HepG2 (cell line): ENCODE data around the gene ELAC2.

ENCODE experiments used
- ASH2L ChIP-seq: fragments of 300-600, 200-600 bp; sonication (generic); IDR thresholded peaks from 2 replicates; pipeline ENCODE4 v1.7.0; 2017; ENCODE audit warnings: low read depth, mild to moderate bottlenecking, moderate library complexity, mixed read lengths, low read length; ENCODE audit not compliant: insufficient read length
- CTCF ChIP-seq: sonication (generic); formaldehyde crosslinking; IDR thresholded peaks from 2 replicates; pipeline ENCODE4 v1.5.0; 2020; ENCODE audit warnings: mild to moderate bottlenecking, missing genetic modification reagents, moderate library complexity
- EP300 ChIP-seq, 3 experiments: sonication (generic) in 1 of 3; formaldehyde crosslinking in 1 of 3; IDR thresholded peaks; 2 replicates each; pipeline versions ENCODE4 v1.5.1 to v1.6.1; 2011 to 2020; ENCODE audit warnings: low read depth in 2 of 3, low read length in 2 of 3, borderline replicate concordance in 1 of 3, improper control_type of control experiment in 1 of 3, mild to moderate bottlenecking in 1 of 3, missing genetic modification reagents in 1 of 3, moderate library complexity in 1 of 3
- EZH2 ChIP-seq: conservative IDR thresholded peaks from 2 replicates; pipeline ENCODE4 v1.6.1; 2012; ENCODE audit warnings: mild to moderate bottlenecking, low read depth, low read length, moderate library complexity
- FOXM1 ChIP-seq: sonication (generic); formaldehyde crosslinking; IDR thresholded peaks from 2 replicates; pipeline ENCODE4 v1.5.0; 2020; ENCODE audit warnings: missing genetic modification reagents
- JUNB ChIP-seq: sonication (generic); formaldehyde crosslinking; IDR thresholded peaks from 2 replicates; pipeline ENCODE4 v1.8.0; 2022; ENCODE audit warnings: missing genetic modification reagents, mild to moderate bottlenecking, borderline replicate concordance
- NCOA1 ChIP-seq: sonication (generic); formaldehyde crosslinking; IDR thresholded peaks from 2 replicates; pipeline ENCODE4 v1.9.0; 2021; ENCODE audit warnings: missing genetic modification reagents
- NR2C2 ChIP-seq: sonication (generic); formaldehyde crosslinking; IDR thresholded peaks from 2 replicates; pipeline ENCODE4 v1.4.0; 2020; ENCODE audit warnings: missing genetic modification reagents, mild to moderate bottlenecking, moderate library complexity, borderline replicate concordance
- PRDM15 ChIP-seq: sonication (generic); formaldehyde crosslinking; IDR thresholded peaks from 2 replicates; pipeline ENCODE4 v1.4.0; 2020; ENCODE audit warnings: missing genetic modification reagents

- TF ChIP-seq JUNB, result no peak
- no peak for TF ChIP-seq EZH2
- TF ChIP-seq PRDM15 (CRISPR knock-in tag), result no peak
- TF ChIP-seq CTCF (CRISPR knock-in tag), result no peak
- TF ChIP-seq NCOA1, result no peak
- no peak for TF ChIP-seq EP300 (IDR thresholded peaks at IDR 0.05; ENCODE audit: low read depth in 2 of 2, low read length in 2 of 2)
- no peak for TF ChIP-seq EP300 (CRISPR knock-in tag; IDR thresholded peaks at IDR 0.05; ENCODE audit: borderline replicate concordance)
- no peak for TF ChIP-seq ASH2L
- no peak for TF ChIP-seq FOXM1 (CRISPR knock-in tag)
- TF ChIP-seq NR2C2 (CRISPR knock-in tag), result no peak
Observed at GRCh38 chr17:12964162-12964561, 53.7 kb downstream of the ELAC2 start.
